Left ventricle myocardium inferior (tissue), 1 donor: ENCODE measurements around the gene SVIL. TPM values are rescaled to one million over a fixed set of nuclear protein-coding genes. Genes with fewer than 3 reads are reported as not detected.
A peak's percentile ranks its signal among the peaks of the same experiment; 100 is the strongest.
"Not testable (repeated sequence)": the region's sequence is repeated elsewhere in the genome, so short reads cannot be mapped to it uniquely, and the experiment has no call there.

Source experiments
- DNase-seq: peaks from one replicate; pipeline ENCODE4 v3.0.0-alpha.2; 2020
- H3K27ac ChIP-seq: fragments of 200-600 bp; replicated peaks from 2 replicates; pipeline ENCODE4 v1.8.0; 2021
- H3K27me3 ChIP-seq: fragments of 200-600 bp; 2 replicates; pipeline ENCODE4 v1.8.0; 2021; ENCODE audit warnings: low read depth
- H3K36me3 ChIP-seq: fragments of 200-600 bp; 2 replicates; pipeline ENCODE4 v1.8.0; 2021
- H3K4me1 ChIP-seq: fragments of 200-600 bp; 2 replicates; pipeline ENCODE4 v1.8.0; 2021
- H3K4me3 ChIP-seq: fragments of 200-600 bp; 2 replicates; pipeline ENCODE4 v1.8.0; 2021; ENCODE audit warnings: mild to moderate bottlenecking, moderate library complexity
- H3K9me3 ChIP-seq: fragments of 200-600 bp; replicated peaks from 2 replicates; pipeline ENCODE4 v1.8.0; 2021
- intact Hi-C: fragments of 100-400 bp; cut with micrococcal nuclease; formaldehyde crosslinking; loops from one replicate; pipeline ENCODE4 v1.11.0; 2022
- total RNA-seq: library from RNA; stranded (reverse); fragmentation: NEBNext Ultra II Directional; extraction: Animal tissue kit (Norgen Biotek cat#: 25700); gene quantifications from one replicate; pipeline ENCODE4 v1.2.1, GENCODE V29; 2021
- TF ChIP-seq, protein P1 (sequence below): fragments of 200-600 bp; IDR thresholded peaks from 2 replicates; pipeline ENCODE4 v1.8.0; 2021; ENCODE audit warnings: antibody characterized with exemption, mild to moderate bottlenecking, borderline replicate concordance
- donor health status: DM: no; HTN: yes; CAD: no; lungs with severe emphysema.

The SVIL gene
- total RNA-seq, 1 donor from 2014 or later = 403 TPM

DNA sequence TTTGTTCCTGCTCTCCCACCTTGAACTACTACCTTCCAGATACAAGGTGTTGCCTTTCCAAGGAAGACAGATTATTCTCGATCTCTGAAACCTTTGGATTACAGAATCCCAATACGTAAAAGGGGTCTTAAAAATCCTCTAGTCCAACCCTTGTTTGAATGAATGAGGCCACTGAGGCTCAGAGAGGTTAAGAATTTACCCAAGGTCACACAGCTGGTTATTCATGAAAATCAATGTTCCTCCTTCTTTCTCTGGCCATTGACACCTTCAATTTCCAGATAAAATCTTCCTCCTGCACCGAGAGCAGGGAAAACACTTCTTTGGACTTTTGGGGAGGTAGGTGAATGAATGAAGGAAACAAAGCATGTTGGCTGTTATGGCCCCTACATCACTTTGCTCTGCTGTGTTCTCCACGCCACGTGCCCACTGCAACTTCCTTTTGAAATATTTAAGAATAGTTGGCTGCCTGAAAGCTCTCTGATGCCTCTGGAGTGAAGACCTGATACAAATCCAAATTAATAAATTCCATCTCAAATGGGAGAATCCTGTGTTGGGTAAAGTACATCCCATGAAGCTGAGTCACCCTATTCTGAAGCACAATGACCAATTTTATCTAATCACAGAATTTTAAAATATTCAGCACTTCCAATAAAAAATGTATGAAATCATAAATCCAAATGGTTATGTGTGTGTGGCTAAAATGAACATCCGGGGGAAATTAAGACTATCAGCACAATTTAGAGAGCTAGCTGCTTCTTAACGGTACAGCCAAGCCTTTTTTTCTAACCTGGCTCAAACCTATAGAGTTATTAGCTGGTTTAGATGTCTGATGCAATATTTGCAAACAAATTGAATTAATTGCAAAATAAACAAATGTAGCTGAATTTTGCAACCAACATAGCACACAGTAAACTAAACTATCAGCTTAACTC, 7.3 kb downstream of the SVIL start:
- Histone ChIP-seq H3K4me1 (peaks cover 80% of the 10 kb centered on the region), H3K27me3 (no peaks in the 10 kb centered on the region), H3K36me3 (no peaks in the 10 kb centered on the region), H3K27ac (no peak overlapping the region), H3K9me3 (no peaks in the 10 kb centered on the region), H3K4me3 (peak overlapping the region; percentile 64)
- TF ChIP-seq, protein P1, sequence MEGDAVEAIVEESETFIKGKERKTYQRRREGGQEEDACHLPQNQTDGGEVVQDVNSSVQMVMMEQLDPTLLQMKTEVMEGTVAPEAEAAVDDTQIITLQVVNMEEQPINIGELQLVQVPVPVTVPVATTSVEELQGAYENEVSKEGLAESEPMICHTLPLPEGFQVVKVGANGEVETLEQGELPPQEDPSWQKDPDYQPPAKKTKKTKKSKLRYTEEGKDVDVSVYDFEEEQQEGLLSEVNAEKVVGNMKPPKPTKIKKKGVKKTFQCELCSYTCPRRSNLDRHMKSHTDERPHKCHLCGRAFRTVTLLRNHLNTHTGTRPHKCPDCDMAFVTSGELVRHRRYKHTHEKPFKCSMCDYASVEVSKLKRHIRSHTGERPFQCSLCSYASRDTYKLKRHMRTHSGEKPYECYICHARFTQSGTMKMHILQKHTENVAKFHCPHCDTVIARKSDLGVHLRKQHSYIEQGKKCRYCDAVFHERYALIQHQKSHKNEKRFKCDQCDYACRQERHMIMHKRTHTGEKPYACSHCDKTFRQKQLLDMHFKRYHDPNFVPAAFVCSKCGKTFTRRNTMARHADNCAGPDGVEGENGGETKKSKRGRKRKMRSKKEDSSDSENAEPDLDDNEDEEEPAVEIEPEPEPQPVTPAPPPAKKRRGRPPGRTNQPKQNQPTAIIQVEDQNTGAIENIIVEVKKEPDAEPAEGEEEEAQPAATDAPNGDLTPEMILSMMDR = no peak
- intact Hi-C loops = no loop called here
- no peak for DNase-seq

DNA sequence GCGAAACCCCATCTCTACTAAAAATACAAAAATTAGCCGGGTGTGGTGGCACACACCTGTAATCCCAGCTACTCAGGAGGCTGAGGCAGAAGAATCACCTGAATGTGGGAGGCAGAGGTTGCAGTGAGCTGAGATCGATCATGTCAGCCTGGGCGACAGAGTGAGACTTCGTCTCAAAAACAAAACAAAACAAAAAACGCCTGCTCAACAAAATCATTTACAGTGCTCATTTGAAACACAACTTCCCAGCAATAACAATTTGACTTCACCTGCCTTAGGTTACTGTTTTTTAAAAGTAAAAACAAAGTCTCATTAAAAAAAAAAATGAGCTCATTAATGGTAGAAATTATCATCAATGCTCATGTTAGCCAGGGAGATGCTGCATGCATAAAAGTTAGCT, 10.4 kb downstream of the SVIL start:
- Histone ChIP-seq H3K4me1 (peaks cover 90% of the 10 kb centered on the region), H3K4me3 (peak overlapping the region; percentile 2)
- H3K27me3 ChIP-seq, DNase-seq, intact Hi-C loops, H3K36me3 ChIP-seq, H3K27ac ChIP-seq, H3K9me3 ChIP-seq: not testable (repeated sequence)

DNA sequence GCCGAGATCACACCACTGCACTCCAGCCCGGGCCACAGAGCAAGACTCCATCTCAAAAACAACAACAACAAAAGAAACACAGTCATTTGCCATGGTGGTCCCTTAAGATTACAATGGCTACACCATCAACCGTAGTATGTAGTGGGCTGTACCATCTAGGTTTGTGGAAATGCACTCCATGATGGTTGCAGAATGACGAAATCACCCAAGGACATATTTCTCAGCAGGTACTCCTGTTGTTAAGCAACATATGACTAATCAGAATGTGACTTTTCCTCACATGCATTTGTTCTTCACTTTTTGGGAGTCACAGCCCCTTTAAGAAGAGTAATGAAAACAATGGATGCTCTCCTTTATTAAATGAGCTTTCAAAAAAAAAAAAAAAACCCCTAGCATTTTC, 11.0 kb downstream of the SVIL start:
- Histone ChIP-seq H3K9me3 (no peaks in the 10 kb centered on the region), H3K36me3 (no peaks in the 10 kb centered on the region), H3K4me1 (peaks cover 90% of the 10 kb centered on the region), H3K4me3 (peak overlapping the region; percentile 17), H3K27me3 (no peaks in the 10 kb centered on the region), H3K27ac (no peak overlapping the region)
- TF ChIP-seq, protein P1 = no peak
- intact Hi-C loops = no loop called here
- DNase-seq = no peak

DNA sequence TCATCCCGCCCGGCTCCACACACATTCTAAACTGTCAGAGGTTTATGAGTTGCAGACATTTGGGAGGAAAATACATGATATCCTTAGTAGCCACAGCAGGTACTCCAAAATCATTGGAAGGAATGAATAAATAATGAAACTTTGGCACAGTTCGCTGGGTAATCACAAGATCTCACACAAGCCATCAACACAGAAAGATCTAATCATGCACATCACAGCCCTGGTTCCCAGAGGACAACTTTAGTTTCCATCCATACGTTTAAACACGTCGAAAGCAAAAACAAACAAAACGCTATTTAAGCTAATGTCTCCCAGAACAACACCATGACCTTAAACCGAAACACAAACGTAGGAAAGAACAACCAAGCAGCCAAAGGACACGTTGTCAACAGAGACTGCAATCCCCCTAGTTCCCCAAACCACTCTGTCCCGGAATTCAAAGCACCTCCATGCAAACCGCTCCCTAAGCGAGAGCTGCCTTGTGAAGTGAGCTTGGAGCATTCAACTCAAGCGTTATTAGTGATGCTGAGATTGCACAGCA, 12.3 kb downstream of the SVIL start:
- Histone ChIP-seq H3K36me3 (no peaks in the 10 kb centered on the region), H3K4me3 (peak overlapping the region; percentile 35), H3K4me1 (peaks cover 90% of the 10 kb centered on the region), H3K9me3 (no peaks in the 10 kb centered on the region), H3K27me3 (no peaks in the 10 kb centered on the region), H3K27ac (no peak overlapping the region)
- intact Hi-C loops = no loop called here
- TF ChIP-seq, protein P1 = no peak
- no peak for DNase-seq

DNA sequence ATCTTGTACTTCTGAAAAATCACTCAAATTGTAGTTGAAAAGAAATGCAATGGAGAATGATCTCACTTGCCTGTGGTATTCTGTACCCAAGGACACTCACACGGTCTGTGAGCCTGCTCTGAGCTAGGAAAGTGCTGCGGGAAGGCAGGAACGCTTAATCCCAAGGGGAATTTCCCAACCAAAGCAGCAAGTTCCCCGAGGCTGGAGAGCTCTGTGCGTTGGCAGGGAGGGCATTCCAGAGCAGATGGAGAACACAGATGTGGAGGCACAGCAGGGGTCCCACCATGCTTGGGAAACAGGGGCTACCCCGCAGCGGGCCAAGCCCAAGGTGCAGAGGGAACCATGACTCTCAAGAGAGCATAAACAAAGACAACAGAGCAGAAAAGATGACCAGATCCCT, 13.6 kb downstream of the SVIL start:
- H3K36me3 ChIP-seq = no peaks in the 10 kb centered on the region
- H3K27me3 ChIP-seq = no peaks in the 10 kb centered on the region
- peaks cover 88% of the 10 kb centered on the region for H3K4me1 ChIP-seq
- TF ChIP-seq, protein P1 = no peak
- H3K9me3 ChIP-seq = no peaks in the 10 kb centered on the region
- H3K4me3 ChIP-seq = no peak overlapping the region
- intact Hi-C loops = no loop called here
- peak overlapping the region; percentile 36 for H3K27ac ChIP-seq
- no peak for DNase-seq

DNA sequence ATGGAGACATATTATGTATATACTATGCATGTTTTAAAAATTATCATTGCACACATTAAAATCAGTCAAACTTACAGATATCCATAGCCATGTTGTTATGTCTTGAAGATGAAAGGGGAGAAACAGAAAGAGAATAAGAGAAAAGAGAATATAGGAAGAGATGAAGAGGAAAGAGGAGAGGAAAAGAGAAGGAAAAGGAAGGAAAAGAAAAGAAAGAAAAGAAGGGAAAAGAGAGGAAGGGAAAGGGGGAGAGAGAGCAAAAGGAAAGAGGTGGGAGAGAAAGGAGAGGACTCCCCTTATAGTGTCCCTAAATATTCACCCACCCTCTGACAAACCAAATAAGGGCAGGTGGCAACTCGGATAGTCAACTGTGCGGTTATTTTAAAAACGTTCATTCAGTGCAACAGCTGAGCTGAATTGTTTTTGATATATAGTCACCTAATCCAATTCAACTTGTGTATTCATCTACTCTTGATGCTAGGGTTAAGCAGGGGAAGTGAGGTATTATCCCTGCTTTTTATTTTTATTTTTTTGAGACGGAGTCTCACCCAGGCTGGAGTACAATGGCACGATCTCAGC, 14.6 kb downstream of the SVIL start:
- Histone ChIP-seq H3K36me3 (no peaks in the 10 kb centered on the region), H3K27me3 (no peaks in the 10 kb centered on the region), H3K9me3 (no peaks in the 10 kb centered on the region), H3K4me1 (peaks cover 86% of the 10 kb centered on the region), H3K27ac (peak overlapping the region; percentile 77), H3K4me3 (peak overlapping the region; percentile 17)
- no peak for DNase-seq
- intact Hi-C loops = no loop called here
- TF ChIP-seq, protein P1 = no peak
